NCI-H1105 treated with DMSO at 0.1 percent for 48 hours (cell line): ENCODE results near the gene PCDHB10.
"Not testable (repeated sequence)": the region's sequence is repeated elsewhere in the genome, so short reads cannot be mapped to it uniquely, and the experiment has no call there.

Source experiments
- DNase-seq: peaks from one replicate; lab custom pipeline; 2025; lab: John Stamatoyannopoulos, UW

Gene PCDHB10

GRCh38 chr5:141192110-141192725 lies at the start of gene PCDHB10:
PCDHB10 (plus strand) TSS chr5:141192353; CDS start chr5:141192553, 200 bp downstream.
- no peak for DNase-seq

GRCh38 chr5:141149812-141150211 lies 42.3 kb upstream of the PCDHB10 start, which contains the start of gene PCDHB6:
PCDHB6 (plus strand) TSS chr5:141150057; CDS start chr5:141150258, 201 bp downstream.
- DNase-seq = no peak

- DNase-seq = no peak
Observed at GRCh38 chr5:141150224-141150992, 41.7 kb upstream of the PCDHB10 start.

GRCh38 chr5:141150993-141151325 lies 41.2 kb upstream of the PCDHB10 start:
- no peak for DNase-seq

GRCh38 chr5:141151632-141152031 lies 40.5 kb upstream of the PCDHB10 start:
- not testable (repeated sequence) for DNase-seq

- DNase-seq = not testable (repeated sequence)
Observed at GRCh38 chr5:141152096-141152495, 40.1 kb upstream of the PCDHB10 start.

GRCh38 chr5:141155540-141156374 lies 36.4 kb upstream of the PCDHB10 start:
- no peak for DNase-seq

GRCh38 chr5:141157356-141157755 lies 34.8 kb upstream of the PCDHB10 start:
- DNase-seq = not testable (repeated sequence)

- not testable (repeated sequence) for DNase-seq
Observed at GRCh38 chr5:141157901-141158300, 34.3 kb upstream of the PCDHB10 start.

- no peak for DNase-seq
Observed at GRCh38 chr5:141172381-141173204, 19.6 kb upstream of the PCDHB10 start, which contains the start of gene PCDHB7. PCDHB7 (plus strand) TSS chr5:141172644; CDS start chr5:141172836, 192 bp downstream.

- DNase-seq = not testable (repeated sequence)
Observed at GRCh38 chr5:141174291-141175104, 17.7 kb upstream of the PCDHB10 start.

GRCh38 chr5:141175933-141176332 lies 16.2 kb upstream of the PCDHB10 start:
- no peak for DNase-seq

GRCh38 chr5:141177577-141178191 lies 14.5 kb upstream of the PCDHB10 start, which contains the start of gene PCDHB8:
PCDHB8 (plus strand) TSS chr5:141177790; CDS start chr5:141178035, 245 bp downstream.
- not testable (repeated sequence) for DNase-seq

- not testable (repeated sequence) for DNase-seq
Observed at GRCh38 chr5:141179371-141179770, 12.8 kb upstream of the PCDHB10 start.

- DNase-seq = not testable (repeated sequence)
Observed at GRCh38 chr5:141179876-141180275, 12.3 kb upstream of the PCDHB10 start.

- no peak for DNase-seq
Observed at GRCh38 chr5:141180313-141180712, 11.8 kb upstream of the PCDHB10 start.

- DNase-seq = no peak
Observed at GRCh38 chr5:141182248-141182647, 9.9 kb upstream of the PCDHB10 start, which contains the start of gene PCDHB16. PCDHB16 (plus strand) TSS chr5:141182387; CDS start chr5:141182560, 173 bp downstream.

- DNase-seq = not testable (repeated sequence)
Observed at GRCh38 chr5:141184117-141184855, 7.9 kb upstream of the PCDHB10 start.

GRCh38 chr5:141186897-141187512 lies 5.1 kb upstream of the PCDHB10 start, which contains the start of gene PCDHB9:
PCDHB9 (plus strand) TSS chr5:141187161; CDS start chr5:141187319, 158 bp downstream.
- no peak for DNase-seq
